ENCODE data around the gene INAFM1. TPM values are rescaled to one million over a fixed set of nuclear protein-coding genes. Genes with fewer than 3 reads are reported as not detected.

INAFM1 gene
- total and polyA plus RNA-seq, 2 donors: 2.9 to 11.1 TPM

DNA sequence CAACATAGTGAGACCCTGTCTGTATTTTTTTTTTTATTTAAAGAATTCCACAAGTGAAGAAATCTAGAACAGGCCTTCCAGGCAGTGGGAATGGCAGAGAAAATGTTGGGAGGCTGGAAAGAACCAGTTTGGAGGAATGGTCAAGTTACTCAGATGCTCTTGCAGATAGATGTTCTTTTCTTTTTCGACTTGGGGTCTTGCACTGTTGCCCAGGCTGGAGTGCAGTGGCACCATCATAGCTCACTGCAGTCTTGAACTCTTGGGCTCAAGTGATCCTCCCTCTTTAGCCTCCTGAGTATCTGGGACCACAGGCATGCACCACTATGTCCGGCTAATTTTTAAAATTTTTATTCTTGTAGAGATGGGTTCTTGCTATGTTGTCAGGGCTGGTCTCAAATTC lies 35.6 kb downstream of the INAFM1 start:
- Histone ChIP-seq H3K4me1 (ENCODE audit: control insufficient read depth in 2 of 2, insufficient read depth in 2 of 2, low read length in 2 of 2) (no peaks in the 10 kb centered on the region), H3K27ac (ENCODE audit: low read depth in 1 of 2, low read length in 1 of 2) (no peak overlapping the region), H3K27me3 (ENCODE audit: control insufficient read depth in 2 of 2, insufficient read depth in 1 of 2, low read length in 1 of 2) (peaks cover 0 to 17% of the 10 kb centered on the region in 2 donors), H3K9me3 (ENCODE audit: control insufficient read depth in 2 of 2, insufficient read depth in 1 of 2, low read length in 1 of 2) (no peaks in the 10 kb centered on the region), H3K4me3 (ENCODE audit: low read length in 2 of 2) (no peak overlapping the region), H3K36me3 (ENCODE audit: control insufficient read depth in 2 of 2, insufficient read depth in 2 of 2, low read length in 1 of 2) (no peaks in the 10 kb centered on the region)
- DNase-seq (ENCODE audit: low read depth in 6 of 9, low spot score in 9 of 9): no peak
- WGBS: 95% methylated on average over 2 of the region's 2 CpGs

DNA sequence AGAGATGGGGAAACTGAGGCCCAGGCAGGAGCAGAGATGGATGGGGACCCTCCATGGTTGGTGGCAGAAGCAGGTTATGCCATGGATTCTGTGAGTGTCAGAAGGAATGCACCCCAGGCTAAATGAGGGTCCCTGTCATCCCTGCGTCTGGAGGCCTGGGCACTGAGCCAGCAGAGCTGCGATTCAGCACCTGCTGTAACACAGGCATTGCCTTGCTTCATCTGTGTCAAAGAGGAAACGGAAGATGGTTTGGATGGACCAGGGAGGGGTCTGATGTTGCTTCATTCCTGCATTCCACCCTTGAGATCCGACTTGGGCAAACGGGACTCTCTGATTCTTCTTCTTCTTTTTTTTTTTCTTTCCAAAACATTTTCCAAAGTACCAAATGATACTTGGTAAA lies 36.1 kb downstream of the INAFM1 start:
- no peaks in the 10 kb centered on the region for H3K4me1 ChIP-seq (ENCODE audit: control insufficient read depth in 2 of 2, insufficient read depth in 2 of 2, low read length in 2 of 2)
- DNase-seq (ENCODE audit: low read depth in 6 of 9, low spot score in 9 of 9): peak in 1 of 9 donors; percentile 8
- H3K27ac ChIP-seq (ENCODE audit: low read depth in 1 of 2, low read length in 1 of 2): no peak overlapping the region
- no peaks in the 10 kb centered on the region for H3K9me3 ChIP-seq (ENCODE audit: control insufficient read depth in 2 of 2, insufficient read depth in 1 of 2, low read length in 1 of 2)
- H3K36me3 ChIP-seq (ENCODE audit: control insufficient read depth in 2 of 2, insufficient read depth in 2 of 2, low read length in 1 of 2): no peaks in the 10 kb centered on the region
- H3K4me3 ChIP-seq (ENCODE audit: low read length in 2 of 2): no peak overlapping the region
- peaks cover 0 to 20% of the 10 kb centered on the region in 2 donors for H3K27me3 ChIP-seq (ENCODE audit: control insufficient read depth in 2 of 2, insufficient read depth in 1 of 2, low read length in 1 of 2)
- 44% methylated on average over 5 of the region's 5 CpGs for WGBS

DNA sequence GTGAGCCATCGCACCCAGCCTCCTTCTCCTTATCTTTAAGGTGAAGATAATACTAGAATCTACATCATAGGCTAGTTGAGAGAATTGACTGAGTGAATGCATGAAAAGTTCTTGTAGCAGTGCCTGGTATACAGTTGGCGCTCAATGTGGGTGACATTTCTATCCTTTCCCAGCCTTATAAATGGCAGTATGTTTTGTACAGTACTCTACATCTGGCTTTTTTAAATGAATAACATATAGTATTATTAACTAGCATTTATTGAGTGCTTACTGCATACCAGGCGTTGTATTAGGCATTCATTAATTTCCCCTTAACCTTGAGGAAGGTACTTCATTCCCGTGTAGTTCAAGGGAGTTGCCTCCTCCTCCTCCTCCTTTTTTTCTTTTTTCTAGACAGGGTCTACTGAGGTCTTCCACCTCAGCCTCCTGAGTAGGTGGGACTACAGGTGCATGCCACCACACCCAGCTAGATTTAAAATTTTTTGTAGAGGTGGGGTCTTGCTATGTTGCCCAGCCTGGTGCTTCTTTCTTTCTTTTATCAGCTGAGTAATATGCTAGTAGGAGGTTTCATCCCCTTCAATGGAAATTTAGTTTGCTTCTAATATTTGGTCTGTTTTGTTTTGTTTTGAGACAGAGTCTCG lies 37.8 kb downstream of the INAFM1 start:
- no peaks in the 10 kb centered on the region for H3K36me3 ChIP-seq (ENCODE audit: control insufficient read depth in 2 of 2, insufficient read depth in 2 of 2, low read length in 1 of 2)
- peaks cover 0 to 17% of the 10 kb centered on the region in 2 donors for H3K27me3 ChIP-seq (ENCODE audit: control insufficient read depth in 2 of 2, insufficient read depth in 1 of 2, low read length in 1 of 2)
- H3K27ac ChIP-seq (ENCODE audit: low read depth in 1 of 2, low read length in 1 of 2): no peak overlapping the region
- H3K4me1 ChIP-seq (ENCODE audit: control insufficient read depth in 2 of 2, insufficient read depth in 2 of 2, low read length in 2 of 2): no peaks in the 10 kb centered on the region
- DNase-seq (ENCODE audit: low read depth in 6 of 9, low spot score in 9 of 9): no peak
- 93% methylated on average over 5 of the region's 5 CpGs for WGBS
- no peak overlapping the region for H3K4me3 ChIP-seq (ENCODE audit: low read length in 2 of 2)
- no peaks in the 10 kb centered on the region for H3K9me3 ChIP-seq (ENCODE audit: control insufficient read depth in 2 of 2, insufficient read depth in 1 of 2, low read length in 1 of 2)

DNA sequence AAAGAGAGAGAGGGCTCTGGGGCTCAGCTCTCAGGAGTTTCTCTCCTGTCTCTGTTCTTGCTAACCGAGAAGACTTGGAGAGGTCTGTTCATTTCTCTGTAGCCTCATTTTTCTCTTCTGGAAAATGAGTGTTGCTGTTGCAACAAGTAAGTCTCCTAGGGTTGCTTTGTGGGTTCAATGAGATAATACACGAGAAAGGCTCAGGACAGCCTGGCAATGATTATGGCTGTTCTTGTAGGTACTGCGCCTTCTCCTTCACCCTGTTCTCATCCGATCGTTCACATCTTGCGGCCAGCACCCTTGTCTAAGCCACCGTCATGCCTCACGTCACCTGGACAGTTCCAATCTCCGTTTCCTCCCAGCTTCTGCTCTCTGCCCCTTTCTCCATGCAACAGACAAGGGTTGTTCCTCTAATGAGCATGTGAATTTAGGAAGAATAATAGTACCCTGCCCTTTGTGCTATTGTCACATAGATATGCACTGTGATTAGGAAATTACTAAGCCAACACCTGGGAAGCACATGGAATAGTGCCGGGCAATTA lies 39.1 kb downstream of the INAFM1 start:
- peaks cover 0 to 17% of the 10 kb centered on the region in 2 donors for H3K27me3 ChIP-seq (ENCODE audit: control insufficient read depth in 2 of 2, insufficient read depth in 1 of 2, low read length in 1 of 2)
- H3K36me3 ChIP-seq (ENCODE audit: control insufficient read depth in 2 of 2, insufficient read depth in 2 of 2, low read length in 1 of 2): no peaks in the 10 kb centered on the region
- H3K4me3 ChIP-seq (ENCODE audit: low read length in 2 of 2): no peak overlapping the region
- no peak overlapping the region for H3K27ac ChIP-seq (ENCODE audit: low read depth in 1 of 2, low read length in 1 of 2)
- no peaks in the 10 kb centered on the region for H3K4me1 ChIP-seq (ENCODE audit: control insufficient read depth in 2 of 2, insufficient read depth in 2 of 2, low read length in 2 of 2)
- 96% methylated on average over 10 of the region's 10 CpGs for WGBS
- no peak for DNase-seq (ENCODE audit: low read depth in 6 of 9, low spot score in 9 of 9)
- no peaks in the 10 kb centered on the region for H3K9me3 ChIP-seq (ENCODE audit: control insufficient read depth in 2 of 2, insufficient read depth in 1 of 2, low read length in 1 of 2)

DNA sequence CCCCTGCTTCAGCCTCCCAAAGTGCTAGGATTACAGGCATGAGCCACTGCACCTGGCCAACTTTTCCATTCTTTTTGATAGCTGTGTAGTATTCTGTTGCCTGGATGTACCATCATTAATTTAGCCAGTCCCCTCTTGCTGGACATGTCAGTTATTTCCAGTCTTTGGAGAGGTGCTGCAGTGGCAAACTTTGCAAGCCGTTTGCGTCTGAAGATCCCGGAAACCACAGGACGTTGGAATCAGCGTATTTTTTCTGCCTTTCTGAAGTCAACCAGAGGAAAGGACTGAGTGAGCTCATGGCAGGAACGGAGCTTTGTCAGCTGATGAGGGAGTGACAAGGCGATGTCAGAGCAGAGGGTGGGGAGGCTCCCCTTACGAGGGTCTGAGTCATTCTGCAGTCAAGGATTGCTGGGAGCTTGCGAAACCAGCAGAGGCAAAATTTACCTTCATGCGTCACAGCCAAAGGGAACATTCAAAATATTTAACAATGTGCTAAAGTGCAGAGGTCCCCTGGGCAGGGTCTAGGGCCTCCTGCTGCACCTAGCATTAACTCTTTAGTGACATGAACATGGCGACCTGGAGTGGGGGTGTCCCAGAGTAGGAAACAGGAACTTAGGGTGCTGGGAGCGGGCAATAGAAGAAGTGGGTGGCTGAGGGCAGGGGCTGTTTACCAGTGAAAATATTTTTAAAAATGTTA lies 40.6 kb downstream of the INAFM1 start:
- no peaks in the 10 kb centered on the region for H3K4me1 ChIP-seq (ENCODE audit: control insufficient read depth in 2 of 2, insufficient read depth in 2 of 2, low read length in 2 of 2)
- peak in 1 of 9 donors; percentile 5 for DNase-seq (ENCODE audit: low read depth in 6 of 9, low spot score in 9 of 9)

DNA sequence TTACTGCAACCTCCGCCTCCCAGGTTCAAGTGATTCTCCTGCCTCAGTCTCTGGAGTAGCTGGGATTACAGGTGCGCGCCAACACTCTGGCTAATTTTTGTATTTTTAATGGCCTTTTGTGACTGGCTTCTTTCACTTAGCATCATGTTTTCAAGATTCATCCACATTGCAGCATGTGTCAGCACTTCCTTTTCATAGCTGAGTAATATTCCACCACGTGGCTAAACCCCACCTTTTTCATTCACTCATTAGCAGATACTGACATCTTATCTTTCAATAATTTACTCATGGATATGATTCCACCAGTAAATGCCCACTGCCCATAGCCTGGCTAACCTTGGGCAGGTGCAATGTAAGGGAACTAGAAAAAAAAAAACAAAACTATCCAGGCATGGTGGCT lies 41.8 kb downstream of the INAFM1 start:
- no peaks in the 10 kb centered on the region for H3K4me1 ChIP-seq (ENCODE audit: control insufficient read depth in 2 of 2, insufficient read depth in 2 of 2, low read length in 2 of 2)
- H3K4me3 ChIP-seq (ENCODE audit: low read length in 2 of 2): no peak overlapping the region
- H3K36me3 ChIP-seq (ENCODE audit: control insufficient read depth in 2 of 2, insufficient read depth in 2 of 2, low read length in 1 of 2): no peaks in the 10 kb centered on the region
- H3K9me3 ChIP-seq (ENCODE audit: control insufficient read depth in 2 of 2, insufficient read depth in 1 of 2, low read length in 1 of 2): no peaks in the 10 kb centered on the region
- peaks cover 0 to 4% of the 10 kb centered on the region in 2 donors for H3K27me3 ChIP-seq (ENCODE audit: control insufficient read depth in 2 of 2, insufficient read depth in 1 of 2, low read length in 1 of 2)
- no peak overlapping the region for H3K27ac ChIP-seq (ENCODE audit: low read depth in 1 of 2, low read length in 1 of 2)
- DNase-seq (ENCODE audit: low read depth in 6 of 9, low spot score in 9 of 9): no peak
- 88% methylated on average over 4 of the region's 4 CpGs for WGBS

More for the DNA sequence above, 40.6 kb downstream of the INAFM1 start:
- H3K4me3 ChIP-seq (ENCODE audit: low read length in 2 of 2): no peak overlapping the region
- H3K36me3 ChIP-seq (ENCODE audit: control insufficient read depth in 2 of 2, insufficient read depth in 2 of 2, low read length in 1 of 2): no peaks in the 10 kb centered on the region
- H3K27ac ChIP-seq (ENCODE audit: low read depth in 1 of 2, low read length in 1 of 2): no peak overlapping the region
- H3K9me3 ChIP-seq (ENCODE audit: control insufficient read depth in 2 of 2, insufficient read depth in 1 of 2, low read length in 1 of 2): no peaks in the 10 kb centered on the region
- peaks cover 0 to 7% of the 10 kb centered on the region in 2 donors for H3K27me3 ChIP-seq (ENCODE audit: control insufficient read depth in 2 of 2, insufficient read depth in 1 of 2, low read length in 1 of 2)
- 53% methylated on average over 12 of the region's 12 CpGs for WGBS

DNA sequence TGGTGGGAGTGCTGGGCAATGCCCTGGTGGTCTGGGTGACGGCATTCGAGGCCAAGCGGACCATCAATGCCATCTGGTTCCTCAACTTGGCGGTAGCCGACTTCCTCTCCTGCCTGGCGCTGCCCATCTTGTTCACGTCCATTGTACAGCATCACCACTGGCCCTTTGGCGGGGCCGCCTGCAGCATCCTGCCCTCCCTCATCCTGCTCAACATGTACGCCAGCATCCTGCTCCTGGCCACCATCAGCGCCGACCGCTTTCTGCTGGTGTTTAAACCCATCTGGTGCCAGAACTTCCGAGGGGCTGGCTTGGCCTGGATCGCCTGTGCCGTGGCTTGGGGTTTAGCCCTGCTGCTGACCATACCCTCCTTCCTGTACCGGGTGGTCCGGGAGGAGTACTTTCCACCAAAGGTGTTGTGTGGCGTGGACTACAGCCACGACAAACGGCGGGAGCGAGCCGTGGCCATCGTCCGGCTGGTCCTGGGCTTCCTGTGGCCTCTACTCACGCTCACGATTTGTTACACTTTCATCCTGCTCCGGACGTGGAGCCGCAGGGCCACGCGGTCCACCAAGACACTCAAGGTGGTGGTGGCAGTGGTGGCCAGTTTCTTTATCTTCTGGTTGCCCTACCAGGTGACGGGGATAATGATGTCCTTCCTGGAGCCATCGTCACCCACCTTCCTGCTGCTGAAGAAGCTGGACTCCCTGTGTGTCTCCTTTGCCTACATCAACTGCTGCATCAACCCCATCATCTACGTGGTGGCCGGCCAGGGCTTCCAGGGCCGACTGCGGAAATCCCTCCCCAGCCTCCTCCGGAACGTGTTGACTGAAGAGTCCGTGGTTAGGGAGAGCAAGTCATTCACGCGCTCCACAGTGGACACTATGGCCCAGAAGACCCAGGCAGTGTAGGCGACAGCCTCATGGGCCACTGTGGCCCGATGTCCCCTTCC lies 45.5 kb downstream of the INAFM1 start:
- Histone ChIP-seq H3K36me3 (ENCODE audit: control insufficient read depth in 2 of 2, insufficient read depth in 2 of 2, low read length in 1 of 2) (no peaks in the 10 kb centered on the region), H3K4me1 (ENCODE audit: control insufficient read depth in 2 of 2, insufficient read depth in 2 of 2, low read length in 2 of 2) (no peaks in the 10 kb centered on the region), H3K27ac (ENCODE audit: low read depth in 1 of 2, low read length in 1 of 2) (no peak overlapping the region), H3K27me3 (ENCODE audit: control insufficient read depth in 2 of 2, insufficient read depth in 1 of 2, low read length in 1 of 2) (peaks cover 0 to 8% of the 10 kb centered on the region in 2 donors), H3K9me3 (ENCODE audit: control insufficient read depth in 2 of 2, insufficient read depth in 1 of 2, low read length in 1 of 2) (no peaks in the 10 kb centered on the region), H3K4me3 (ENCODE audit: low read length in 2 of 2) (no peak overlapping the region)
- DNase-seq (ENCODE audit: low read depth in 6 of 9, low spot score in 9 of 9): no peak
- WGBS: 96% methylated on average over 46 of the region's 46 CpGs

DNA sequence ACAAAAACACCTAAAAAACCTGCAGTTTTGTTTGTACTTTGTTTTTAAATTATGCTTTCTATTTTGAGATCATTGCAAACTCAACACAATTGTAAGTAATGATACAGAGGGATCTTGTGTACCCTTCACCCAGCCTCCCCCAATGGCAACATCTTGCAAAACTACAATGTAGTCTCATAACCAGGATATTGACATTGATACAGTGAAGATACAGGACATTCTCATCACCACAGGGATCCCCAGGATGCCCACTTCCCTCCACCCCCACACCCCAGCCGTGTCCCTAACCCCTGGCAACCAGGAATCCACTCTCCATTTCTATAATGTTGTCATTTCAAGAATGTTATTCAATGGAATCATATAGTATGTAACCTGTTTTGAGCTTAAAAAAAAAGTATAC lies 46.9 kb downstream of the INAFM1 start:
- WGBS: 91% methylated on average over 1 of the region's 1 CpG
- no peaks in the 10 kb centered on the region for H3K36me3 ChIP-seq (ENCODE audit: control insufficient read depth in 2 of 2, insufficient read depth in 2 of 2, low read length in 1 of 2)
- H3K27ac ChIP-seq (ENCODE audit: low read depth in 1 of 2, low read length in 1 of 2): no peak overlapping the region
- H3K9me3 ChIP-seq (ENCODE audit: control insufficient read depth in 2 of 2, insufficient read depth in 1 of 2, low read length in 1 of 2): no peaks in the 10 kb centered on the region
- DNase-seq (ENCODE audit: low read depth in 6 of 9, low spot score in 9 of 9): no peak
- H3K4me1 ChIP-seq (ENCODE audit: control insufficient read depth in 2 of 2, insufficient read depth in 2 of 2, low read length in 2 of 2): no peaks in the 10 kb centered on the region
- peaks cover 0 to 4% of the 10 kb centered on the region in 2 donors for H3K27me3 ChIP-seq (ENCODE audit: control insufficient read depth in 2 of 2, insufficient read depth in 1 of 2, low read length in 1 of 2)
- no peak overlapping the region for H3K4me3 ChIP-seq (ENCODE audit: low read length in 2 of 2)

All from thymus (tissue), 11 donors.